ENCODE measurements around the gene ABTB2. TPM values are rescaled to one million over a fixed set of nuclear protein-coding genes. Genes with fewer than 3 reads are reported as not detected.

Gene ABTB2
- total and polyA plus RNA-seq, 2 of the 8 experiments (the other 6 are each of a cell fraction or from before 2014, with no cell fraction given) = 7.7 to 10.2 TPM

DNA sequence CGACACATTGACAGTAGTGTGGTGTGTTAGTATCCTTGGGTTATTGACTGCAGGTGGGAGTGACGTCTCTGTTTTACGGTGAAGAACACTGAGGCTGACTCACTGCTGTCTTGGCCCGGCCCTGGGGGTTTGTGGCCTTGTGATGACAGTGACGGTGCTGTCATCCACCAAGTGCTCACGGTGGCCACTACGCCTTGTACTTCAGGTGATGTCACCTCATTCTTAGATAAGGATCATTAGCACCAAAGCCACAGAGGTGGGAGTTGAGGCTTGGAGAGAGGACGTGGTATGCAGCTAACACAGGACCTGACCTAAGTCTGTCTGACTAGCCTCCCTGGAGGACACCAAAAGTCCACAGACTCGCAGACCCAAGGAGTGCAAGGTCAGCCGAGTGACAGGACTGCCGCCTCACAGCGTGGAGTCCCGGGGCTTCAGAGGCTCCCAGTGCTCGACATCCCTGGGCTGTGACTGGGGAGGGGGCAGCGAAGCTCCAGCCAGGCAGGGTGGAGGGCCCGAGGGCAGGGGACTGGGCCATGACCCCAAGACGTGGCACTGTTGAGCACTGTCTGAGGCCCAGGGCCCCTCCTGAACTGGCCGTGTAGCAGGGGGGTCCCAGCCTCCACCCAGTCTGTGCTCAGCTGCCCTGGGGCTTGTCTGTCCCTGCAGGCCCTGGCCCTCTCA lies 195.9 kb downstream of the ABTB2 start:
- Histone ChIP-seq H4K91ac (replicated peaks; ENCODE audit: insufficient read length, low read length) (no peak overlapping the region), H2BK12ac (ENCODE audit: low read depth, low read length) (peak overlapping the region; percentile 60; the same call in 1 of the 2 replicates), H2AFZ (ENCODE audit: low read length) (no peak overlapping the region), H3K4ac (replicated peaks; ENCODE audit: insufficient read length, low read depth, low read length) (no peak overlapping the region), H2BK15ac (ENCODE audit: low read length) (no peak overlapping the region), H3K36me3 (ENCODE audit: control insufficient read depth in 2 of 4, insufficient read depth in 4 of 4, low read length in 3 of 4) (no peaks in the 10 kb centered on the region), H3K23ac (ENCODE audit: insufficient read length) (no peak overlapping the region), H3K4me3 (ENCODE audit: extremely low read depth in 1 of 4, insufficient read depth in 2 of 4, low read depth in 3 of 4, low read length in 4 of 4) (no peak overlapping the region), H3K9ac (replicated peaks in 1 of 4; ENCODE audit: extremely low read depth in 1 of 4, low read depth in 3 of 4, low read length in 3 of 4) (no peak overlapping the region), H3K27me3 (replicated peaks in 1 of 4; ENCODE audit: control insufficient read depth in 3 of 4, extremely low read depth in 1 of 4, insufficient read depth in 3 of 4, low read length in 3 of 4) (no peaks in the 10 kb centered on the region), H3K27ac (ENCODE audit: low read depth, low read length) (no peak overlapping the region), H3K9me3 (ENCODE audit: insufficient read depth in 2 of 2, low read depth in 1 of 2, low read length in 1 of 2) (no peaks in the 10 kb centered on the region), H3K79me2 (ENCODE audit: control insufficient read depth in 1 of 2, insufficient read depth in 2 of 2, low read length in 2 of 2) (no peaks in the 10 kb centered on the region), H2AK5ac (ENCODE audit: low read depth, low read length) (no peak overlapping the region), H4K20me1 (replicated peaks in 1 of 2; ENCODE audit: control insufficient read depth in 1 of 2, insufficient read depth in 2 of 2, low read length in 2 of 2) (peaks cover 0 to 12% of the 10 kb centered on the region in 2 experiments), H3K23me2 (ENCODE audit: low read depth, low read length) (no peaks in the 10 kb centered on the region), H2BK5ac (ENCODE audit: low read depth, low read length) (no peak overlapping the region), H2BK120ac (replicated peaks; ENCODE audit: low read depth, low read length) (no peak overlapping the region), H3K56ac (replicated peaks; ENCODE audit: insufficient read length, low read depth, low read length) (no peak overlapping the region), H2BK20ac (ENCODE audit: low read length) (no peak overlapping the region), H3K4me2 (ENCODE audit: insufficient read depth in 1 of 2, low read depth in 2 of 2, low read length in 2 of 2) (no peak overlapping the region), H3K4me1 (replicated peaks in 1 of 4; ENCODE audit: control insufficient read depth in 3 of 4, insufficient read depth in 4 of 4, low read length in 3 of 4) (no peaks in the 10 kb centered on the region), H3K79me1 (ENCODE audit: low read depth, low read length) (no peaks in the 10 kb centered on the region), H4K8ac (ENCODE audit: extremely low read depth, insufficient read depth, low read length) (peak overlapping the region; percentile 79), H4K5ac (ENCODE audit: insufficient read length, low read depth, low read length) (no peak overlapping the region), H3K18ac (ENCODE audit: extremely low read depth, low read length) (no peak overlapping the region), H3K14ac (ENCODE audit: insufficient read length) (no peak overlapping the region)
- ChIA-PET POLR2A (ENCODE audit: partially characterized antibody) (no interaction called here), CTCF (ENCODE audit: partially characterized antibody) (interaction anchor here (1.5 to 2.0 kb wide), 3 partner anchors 13 to 203 kb away, joined by 4 to 8 read pairs (median 5); no protein-coding TSS in a partner anchor)
- DNase-seq (ENCODE audit: low read depth in 1 of 2, low spot score in 2 of 2) (no peak), FAIRE-seq (no peak)
- WGBS, 2 experiments (ENCODE audit: extremely low coverage in 1 of 2, insufficient coverage in 1 of 2, insufficient read length in 1 of 2, insufficient replicate concordance in 2 of 2, low coverage in 1 of 2, low lambda C conversion rate in 2 of 2, missing lambda C conversion rate in 1 of 2) = 93% methylated on average over 17 of the region's 18 CpGs; no CpG with 5 or more reads in 1 of the 2 experiments
- TF ChIP-seq RFX5 (IDR thresholded peaks at IDR 0.05; ENCODE audit: borderline replicate concordance, low read depth, low read length) (no peak), TAF1 (IDR thresholded peaks at IDR 0.05; ENCODE audit: low read depth, low read length) (no peak), SIN3A (conservative IDR thresholded peaks at IDR 0.05 in 1 of 2, IDR thresholded peaks at IDR 0.05 in 1 of 2; ENCODE audit: low read depth in 1 of 2, low read length in 2 of 2) (no peak), EP300 (IDR thresholded peaks at IDR 0.05; ENCODE audit: borderline replicate concordance in 1 of 2, low read depth in 2 of 2, low read length in 2 of 2) (no peak), CEBPB (IDR thresholded peaks at IDR 0.05; ENCODE audit: low read depth, low read length) (no peak), TCF12 (IDR thresholded peaks at IDR 0.05; ENCODE audit: low read depth, low read length) (no peak), CHD1 (IDR thresholded peaks at IDR 0.05; ENCODE audit: low read depth, low read length) (no peak), JUND (IDR thresholded peaks at IDR 0.05; ENCODE audit: low read length) (no peak), POLR2AphosphoS5 (IDR thresholded peaks at IDR 0.05; ENCODE audit: low read depth, low read length) (no peak), YY1 (IDR thresholded peaks at IDR 0.05; ENCODE audit: low read depth, low read length) (no peak), SUZ12 (IDR thresholded peaks at IDR 0.05; ENCODE audit: low read length) (no peak), RXRA (IDR thresholded peaks at IDR 0.05; ENCODE audit: insufficient read depth, low read depth, low read length) (no peak)
- TF ChIP-seq, protein P1, sequence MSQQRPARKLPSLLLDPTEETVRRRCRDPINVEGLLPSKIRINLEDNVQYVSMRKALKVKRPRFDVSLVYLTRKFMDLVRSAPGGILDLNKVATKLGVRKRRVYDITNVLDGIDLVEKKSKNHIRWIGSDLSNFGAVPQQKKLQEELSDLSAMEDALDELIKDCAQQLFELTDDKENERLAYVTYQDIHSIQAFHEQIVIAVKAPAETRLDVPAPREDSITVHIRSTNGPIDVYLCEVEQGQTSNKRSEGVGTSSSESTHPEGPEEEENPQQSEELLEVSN (IDR thresholded peaks at IDR 0.05) = no peak
